MM.1S (cell line): Measurements from ENCODE around the gene TUT7.

ENCODE experiments used
- DNase-seq: peaks from one replicate; pipeline ENCODE4 v3.0.0-alpha.2; 2015
- H2AFZ ChIP-seq: fragments of 300-600 bp; sonication (generic); 2 replicates; pipeline ENCODE4 v1.6.0; 2016; ENCODE audit warnings: antibody characterized with exemption, low read length
- H3F3A ChIP-seq: fragments of 300-600 bp; sonication (generic); 2 replicates; pipeline ENCODE4 v1.6.1; 2016; ENCODE audit warnings: mild to moderate bottlenecking, antibody characterized with exemption, low read length, moderate library complexity, mixed read lengths; ENCODE audit not compliant: insufficient read depth
- H3K27ac ChIP-seq: fragments of 300-600 bp; sonication (generic); 2 replicates; pipeline ENCODE4 v1.5.1; 2016; ENCODE audit warnings: mild to moderate bottlenecking, low read length
- H3K27me3 ChIP-seq: fragments of 300-600 bp; sonication (generic); replicated peaks from 2 replicates; pipeline ENCODE4 v1.6.0; 2016; ENCODE audit warnings: low read length; ENCODE audit not compliant: insufficient read depth
- H3K36me3 ChIP-seq: fragments of 300-600 bp; sonication (generic); replicated peaks from 2 replicates; pipeline ENCODE4 v1.6.1; 2016; ENCODE audit warnings: mild to moderate bottlenecking, low read length, mixed read lengths; ENCODE audit not compliant: insufficient read depth
- H3K4me1 ChIP-seq: fragments of 300-600 bp; sonication (generic); 2 replicates; pipeline ENCODE4 v1.6.1; 2016; ENCODE audit warnings: low read length, mixed read lengths
- H3K4me2 ChIP-seq: fragments of 300-600 bp; sonication (generic); 2 replicates; pipeline ENCODE4 v1.6.0; 2016; ENCODE audit warnings: low read depth, low read length
- H3K4me3 ChIP-seq: fragments of 300-600 bp; sonication (generic); 2 replicates; pipeline ENCODE4 v1.5.1; 2016; ENCODE audit warnings: low read length, mixed read lengths
- H3K79me2 ChIP-seq: fragments of 300-600 bp; sonication (generic); 2 replicates; pipeline ENCODE4 v1.6.1; 2016; ENCODE audit warnings: mixed run types, low read length, mixed read lengths
- H3K9ac ChIP-seq: fragments of 300-600 bp; sonication (generic); 2 replicates; pipeline ENCODE4 v1.6.1; 2016; ENCODE audit warnings: low read length, mixed read lengths
- H3K9me2 ChIP-seq: fragments of 300-600 bp; sonication (generic); replicated peaks from 2 replicates; pipeline ENCODE4 v1.6.1; 2016; ENCODE audit warnings: mild to moderate bottlenecking, low read length, mixed read lengths; ENCODE audit not compliant: insufficient read depth
- H3K9me3 ChIP-seq: fragments of 300-600 bp; sonication (generic); replicated peaks from 2 replicates; pipeline ENCODE4 v1.6.1; 2016; ENCODE audit warnings: mild to moderate bottlenecking, low read length, mixed read lengths; ENCODE audit not compliant: insufficient read depth
- H4K20me1 ChIP-seq: fragments of 300-600 bp; sonication (generic); 2 replicates; pipeline ENCODE4 v1.6.1; 2016; ENCODE audit warnings: mild to moderate bottlenecking, low read length, moderate library complexity, mixed read lengths; ENCODE audit not compliant: insufficient read depth
- CTCF ChIP-seq: fragments of 300-600 bp; sonication (generic); IDR thresholded peaks from 2 replicates; pipeline ENCODE4 v1.5.1; 2016; ENCODE audit warnings: antibody characterized with exemption, low read length, mixed read lengths
- EZH2 ChIP-seq: fragments of 300-600 bp; sonication (generic); optimal IDR thresholded peaks from 2 replicates; pipeline ENCODE3; 2017; ENCODE audit warnings: low read depth, mild to moderate bottlenecking, antibody characterized with exemption, low read length, mixed read lengths
- EZH2phosphoT487 ChIP-seq: fragments of 300-600 bp; sonication (generic); IDR thresholded peaks from 2 replicates; pipeline ENCODE4 v1.6.1; 2018; ENCODE audit warnings: antibody characterized with exemption, low read length

TUT7 gene

GRCh38 chr9:86359151-86359879 lies 5.1 kb upstream of the TUT7 start:
- Histone ChIP-seq H3K79me2 (no peaks in the 10 kb centered on the region), H2AFZ (no peak overlapping the region), H3K27me3 (no peaks in the 10 kb centered on the region), H3K4me1 (no peaks in the 10 kb centered on the region), H3K9ac (no peak overlapping the region), H3K4me3 (no peak overlapping the region), H3K4me2 (no peak overlapping the region), H3K9me3 (no peaks in the 10 kb centered on the region), H3K27ac (no peak overlapping the region), H3F3A (peaks cover 3% of the 10 kb centered on the region; the same call in 1 of the 2 replicates), H4K20me1 (no peaks in the 10 kb centered on the region), H3K36me3 (no peaks in the 10 kb centered on the region), H3K9me2 (no peaks in the 10 kb centered on the region)
- TF ChIP-seq EZH2 (no peak), CTCF (no peak), EZH2phosphoT487 (no peak)
- no peak for DNase-seq

- Histone ChIP-seq H3K9ac (no peak overlapping the region), H3K9me3 (no peaks in the 10 kb centered on the region), H3K4me3 (no peak overlapping the region), H3F3A (peaks cover 20% of the 10 kb centered on the region), H3K9me2 (no peaks in the 10 kb centered on the region), H2AFZ (no peak overlapping the region), H3K27me3 (no peaks in the 10 kb centered on the region), H4K20me1 (no peaks in the 10 kb centered on the region), H3K4me2 (no peak overlapping the region), H3K36me3 (no peaks in the 10 kb centered on the region), H3K79me2 (peaks cover 16% of the 10 kb centered on the region), H3K27ac (no peak overlapping the region), H3K4me1 (no peaks in the 10 kb centered on the region)
- no peak for DNase-seq
- TF ChIP-seq EZH2phosphoT487 (no peak), EZH2 (no peak), CTCF (no peak)
These were observed 3.0 kb upstream of the TUT7 start for GRCh38 chr9:86356871-86357866.

- Histone ChIP-seq H3F3A (peaks cover 29% of the 10 kb centered on the region), H3K27ac (no peak overlapping the region), H3K9me3 (no peaks in the 10 kb centered on the region), H2AFZ (no peak overlapping the region), H3K9ac (no peak overlapping the region), H3K36me3 (no peaks in the 10 kb centered on the region), H3K79me2 (peaks cover 28% of the 10 kb centered on the region), H3K4me1 (no peaks in the 10 kb centered on the region), H3K9me2 (no peaks in the 10 kb centered on the region), H3K4me2 (no peak overlapping the region), H4K20me1 (no peaks in the 10 kb centered on the region), H3K4me3 (no peak overlapping the region), H3K27me3 (no peaks in the 10 kb centered on the region)
- TF ChIP-seq EZH2phosphoT487 (no peak), CTCF (no peak), EZH2 (no peak)
- no peak for DNase-seq
These were observed 1.6 kb upstream of the TUT7 start for GRCh38 chr9:86355814-86356213.
